GM21529 (cell line): ENCODE data around the gene PALMD.

Source experiments
- ATAC-seq: cut with Tn5 transposase; IDR thresholded peaks from one replicate; pipeline ENCODE4 v1.9.1; 2021; ENCODE audit not compliant: unreplicated experiment

Gene PALMD, protein sequence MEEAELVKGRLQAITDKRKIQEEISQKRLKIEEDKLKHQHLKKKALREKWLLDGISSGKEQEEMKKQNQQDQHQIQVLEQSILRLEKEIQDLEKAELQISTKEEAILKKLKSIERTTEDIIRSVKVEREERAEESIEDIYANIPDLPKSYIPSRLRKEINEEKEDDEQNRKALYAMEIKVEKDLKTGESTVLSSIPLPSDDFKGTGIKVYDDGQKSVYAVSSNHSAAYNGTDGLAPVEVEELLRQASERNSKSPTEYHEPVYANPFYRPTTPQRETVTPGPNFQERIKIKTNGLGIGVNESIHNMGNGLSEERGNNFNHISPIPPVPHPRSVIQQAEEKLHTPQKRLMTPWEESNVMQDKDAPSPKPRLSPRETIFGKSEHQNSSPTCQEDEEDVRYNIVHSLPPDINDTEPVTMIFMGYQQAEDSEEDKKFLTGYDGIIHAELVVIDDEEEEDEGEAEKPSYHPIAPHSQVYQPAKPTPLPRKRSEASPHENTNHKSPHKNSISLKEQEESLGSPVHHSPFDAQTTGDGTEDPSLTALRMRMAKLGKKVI

DNA sequence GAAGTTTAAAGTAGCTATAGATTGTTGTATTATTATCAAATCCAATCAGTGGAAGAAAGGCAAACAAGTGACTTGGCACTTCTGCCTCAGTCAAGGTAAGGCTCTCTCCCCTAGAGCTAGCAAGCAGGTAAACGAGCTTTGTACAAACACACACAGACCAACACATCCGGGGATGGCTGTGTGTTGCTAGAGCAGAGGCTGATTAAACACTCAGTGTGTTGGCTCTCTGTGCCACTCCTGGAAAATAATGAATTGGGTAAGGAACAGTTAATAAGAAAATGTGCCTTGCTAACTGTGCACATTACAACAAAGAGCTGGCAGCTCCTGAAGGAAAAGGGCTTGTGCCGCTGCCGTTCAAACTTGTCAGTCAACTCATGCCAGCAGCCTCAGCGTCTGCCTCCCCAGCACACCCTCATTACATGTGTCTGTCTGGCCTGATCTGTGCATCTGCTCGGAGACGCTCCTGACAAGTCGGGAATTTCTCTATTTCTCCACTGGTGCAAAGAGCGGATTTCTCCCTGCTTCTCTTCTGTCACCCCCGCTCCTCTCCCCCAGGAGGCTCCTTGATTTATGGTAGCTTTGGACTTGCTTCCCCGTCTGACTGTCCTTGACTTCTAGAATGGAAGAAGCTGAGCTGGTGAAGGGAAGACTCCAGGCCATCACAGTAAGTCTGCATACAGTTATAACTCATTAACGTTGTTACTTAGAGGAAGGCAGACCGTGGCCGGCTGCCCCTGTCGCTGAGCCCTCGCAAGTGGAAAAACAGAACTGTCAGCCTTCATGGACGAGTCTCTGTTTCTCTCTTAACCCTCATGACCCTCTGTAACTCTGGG is at the start of gene PALMD:
TSS of gene PALMD (plus strand) at position 415 of the 833 bp plus-strand sequence. CDS start at position 620, 205 bp downstream.
- ATAC-seq = no peak

DNA sequence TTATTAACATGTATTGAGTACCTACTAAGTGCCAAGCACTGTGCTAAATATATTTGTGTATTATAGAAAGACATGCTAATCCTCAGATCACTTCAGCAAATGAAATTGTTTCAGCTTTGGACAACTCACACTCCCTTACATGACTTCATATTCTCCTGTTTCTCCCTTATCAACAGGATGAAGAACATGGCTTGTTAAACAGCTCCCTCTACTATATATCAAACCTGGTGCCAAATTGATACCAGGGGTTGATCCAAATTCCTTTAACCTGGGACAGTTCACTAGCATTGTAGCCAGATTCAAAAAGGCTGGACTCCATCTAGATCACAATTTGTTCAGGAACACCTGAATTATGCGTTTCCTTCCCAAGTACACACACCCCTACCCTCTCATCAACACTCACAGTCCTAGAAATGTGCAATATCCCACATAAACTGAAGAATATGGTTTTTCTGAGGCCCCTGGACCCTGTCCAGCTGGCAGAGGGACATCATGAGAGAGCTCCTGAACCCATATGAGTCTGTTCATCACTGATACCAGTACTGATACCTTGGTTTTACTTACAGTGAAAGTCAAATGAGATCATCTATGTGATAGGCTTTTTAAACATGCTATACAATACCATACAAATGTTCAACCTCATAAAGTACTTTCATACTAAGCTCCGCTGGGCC is 47.0 kb upstream of the PALMD start:
- no peak for ATAC-seq

DNA sequence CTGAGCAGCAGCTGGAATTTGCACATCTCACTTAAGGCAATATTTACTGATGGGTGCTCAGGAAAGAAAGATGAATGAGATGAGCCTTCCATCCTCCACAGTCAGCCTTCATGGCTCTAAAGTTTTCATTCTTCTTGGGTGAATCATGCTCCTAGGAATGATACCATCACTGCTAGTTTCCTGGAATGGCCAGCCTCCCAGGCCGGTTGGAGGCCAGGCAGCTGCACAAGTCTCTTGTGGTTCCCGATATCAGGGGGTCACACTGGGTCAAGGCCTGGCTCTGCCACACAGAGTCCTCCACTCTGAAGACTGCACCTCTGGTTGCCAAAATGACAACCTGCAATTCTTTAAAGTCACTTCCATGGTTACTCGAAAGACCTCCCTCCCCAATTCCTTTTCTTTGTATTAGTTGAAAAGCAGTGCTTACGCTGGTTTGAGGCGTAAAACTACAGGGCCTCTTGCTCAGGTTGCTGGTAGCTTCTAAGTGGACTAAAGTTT is 46.2 kb upstream of the PALMD start:
- no peak for ATAC-seq

DNA sequence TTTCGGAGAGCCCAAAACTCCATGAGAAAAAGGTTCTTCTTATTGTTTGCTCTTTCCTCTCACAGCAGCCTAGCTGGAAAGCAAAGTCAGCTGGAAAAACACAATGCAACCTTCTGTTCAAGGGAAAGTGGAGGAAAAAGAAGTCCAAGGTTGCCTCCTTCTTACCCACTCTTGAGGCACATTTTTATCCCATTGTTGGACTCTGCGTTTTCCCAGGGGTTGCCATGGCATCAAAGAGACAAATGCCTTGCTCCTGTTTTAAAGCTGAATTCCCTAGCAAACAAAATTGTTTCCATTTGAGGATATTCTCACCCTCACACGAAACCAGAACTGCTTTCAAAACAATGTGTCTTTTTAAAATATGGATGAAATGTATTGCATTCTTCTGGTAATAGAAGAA is 45.1 kb upstream of the PALMD start:
- no peak for ATAC-seq

DNA sequence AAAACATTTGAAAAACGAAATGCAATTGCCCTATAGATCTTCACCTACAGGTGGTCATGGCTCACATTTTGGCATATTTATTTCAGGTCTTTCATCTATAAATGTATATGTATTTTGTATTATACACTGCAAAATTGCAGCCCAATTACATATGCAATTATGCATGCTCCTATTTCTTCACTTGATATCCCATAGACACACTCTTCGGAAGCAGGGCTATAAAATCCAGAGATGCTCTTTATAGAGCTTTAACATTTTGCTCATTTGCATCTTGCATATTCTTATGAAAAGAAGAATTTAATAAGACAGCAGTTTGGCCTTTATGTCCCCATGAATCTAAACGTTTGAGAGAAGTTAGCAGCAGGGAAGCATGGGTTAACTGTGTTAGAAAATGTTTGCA is 44.7 kb upstream of the PALMD start:
- no peak for ATAC-seq

DNA sequence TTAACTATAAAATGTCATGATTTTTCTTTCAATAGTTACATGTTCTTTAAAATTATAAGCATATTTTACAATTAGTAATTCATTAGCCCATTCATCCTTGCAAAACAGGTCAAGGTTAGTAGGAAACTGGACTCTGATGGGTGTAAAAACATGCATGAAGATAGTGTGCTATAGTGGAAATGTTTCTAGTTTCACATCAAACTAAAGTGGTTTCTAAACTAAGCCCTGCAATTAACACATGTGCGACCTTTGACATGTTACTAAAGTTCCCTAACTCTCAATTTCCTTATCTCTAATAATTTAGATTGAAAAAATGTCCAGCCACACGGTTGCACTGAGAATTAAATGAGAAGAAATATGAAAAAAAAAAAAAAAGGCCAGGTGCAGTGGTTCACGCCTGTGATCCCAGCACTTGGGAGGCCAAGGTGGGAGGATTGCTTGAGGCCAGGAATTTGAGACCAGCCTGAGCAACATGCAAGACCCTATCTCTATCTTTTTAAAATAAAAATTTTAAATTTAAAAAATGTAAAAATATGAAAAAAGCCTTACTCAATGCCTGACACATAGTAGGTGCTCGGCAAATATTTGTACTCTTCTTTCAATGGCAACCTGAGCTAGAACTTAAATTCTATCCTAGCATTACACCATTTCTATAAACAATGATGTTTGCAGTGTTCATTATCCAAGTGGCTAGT is 44.1 kb upstream of the PALMD start:
- no peak for ATAC-seq

DNA sequence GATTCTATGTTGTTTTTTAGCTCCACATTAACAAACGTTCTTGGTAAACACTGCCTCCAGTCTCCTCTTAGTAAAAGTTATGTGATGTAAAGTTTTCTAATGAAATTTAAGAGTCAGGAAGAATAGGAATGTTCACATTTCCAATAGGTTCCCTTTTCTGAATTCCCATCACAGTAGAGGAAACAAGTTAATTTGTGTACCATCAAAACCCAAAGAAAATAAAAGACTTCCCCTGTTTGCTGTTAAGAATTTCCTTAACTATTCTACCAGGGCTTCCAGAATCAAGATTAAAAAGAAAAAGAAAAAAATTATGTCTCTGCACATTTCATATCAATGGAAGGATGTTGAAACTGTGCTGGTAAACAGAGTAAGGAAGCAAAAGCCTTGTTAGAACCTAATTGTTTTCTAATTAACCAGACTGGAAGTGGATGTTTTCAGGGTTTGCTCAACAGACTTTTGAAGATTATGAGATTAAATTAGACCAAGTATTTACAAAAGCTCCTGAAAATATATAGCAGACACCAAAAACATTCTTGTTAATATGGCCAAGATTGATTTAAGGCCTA is 43.4 kb upstream of the PALMD start:
- ATAC-seq = no peak

DNA sequence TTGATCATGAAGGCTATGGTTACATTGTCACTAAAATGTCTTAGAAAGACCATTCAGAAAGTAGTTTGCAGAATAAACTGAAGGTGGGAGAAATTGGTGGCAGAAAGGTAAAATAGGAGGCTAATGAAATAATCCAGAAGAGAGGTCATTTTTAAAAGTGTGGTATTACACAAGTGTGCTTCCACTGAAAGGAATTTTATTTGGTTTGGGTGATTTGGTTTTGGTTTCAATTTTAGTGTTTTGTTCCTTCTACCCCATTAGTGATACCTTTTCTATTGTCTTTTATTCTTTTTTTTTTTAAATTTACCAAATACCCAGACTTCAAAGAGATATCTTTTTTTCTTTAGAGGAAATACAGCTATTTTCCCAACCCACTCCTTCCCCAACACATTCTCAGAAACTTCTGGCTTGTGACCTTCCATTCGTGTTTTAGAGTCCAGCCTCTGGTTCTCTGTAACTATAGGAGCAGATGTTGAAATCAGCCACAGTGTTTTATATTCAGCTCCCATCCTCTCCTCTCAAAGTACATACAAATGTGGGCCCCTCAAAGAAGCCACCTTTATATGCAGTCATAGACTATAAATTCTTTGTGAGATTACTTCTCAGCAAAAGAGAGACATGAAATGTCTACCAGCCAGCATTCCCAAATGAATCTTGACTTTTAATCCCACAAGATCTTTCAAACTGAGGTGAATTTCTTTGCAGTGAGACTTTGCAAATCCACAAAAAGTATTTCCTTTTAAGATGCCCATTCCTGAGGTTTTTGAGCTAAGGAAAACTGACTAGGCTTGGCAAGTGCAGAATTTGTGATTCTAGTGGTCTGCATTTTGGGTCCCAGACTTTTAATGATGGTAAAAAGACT is 42.0 kb upstream of the PALMD start:
- ATAC-seq = no peak

DNA sequence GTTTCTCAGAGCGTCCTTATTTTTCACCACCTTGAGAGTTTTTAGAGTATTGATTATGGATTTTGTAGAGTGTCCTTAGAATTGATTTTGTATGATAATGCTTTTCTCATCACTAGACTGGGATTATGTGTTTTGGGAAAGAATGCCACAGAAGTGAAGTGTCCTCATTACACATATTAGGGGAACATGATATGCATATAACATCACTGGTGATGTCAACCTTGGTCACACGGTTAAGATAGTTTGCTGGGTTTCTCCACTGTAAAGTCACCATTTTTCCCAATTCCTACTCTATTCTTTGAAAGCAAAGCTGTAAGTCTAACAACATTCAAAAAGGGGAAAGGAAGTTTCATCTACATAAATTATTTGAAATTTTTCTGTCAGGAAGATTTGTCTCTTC is 39.6 kb upstream of the PALMD start:
- ATAC-seq = no peak

DNA sequence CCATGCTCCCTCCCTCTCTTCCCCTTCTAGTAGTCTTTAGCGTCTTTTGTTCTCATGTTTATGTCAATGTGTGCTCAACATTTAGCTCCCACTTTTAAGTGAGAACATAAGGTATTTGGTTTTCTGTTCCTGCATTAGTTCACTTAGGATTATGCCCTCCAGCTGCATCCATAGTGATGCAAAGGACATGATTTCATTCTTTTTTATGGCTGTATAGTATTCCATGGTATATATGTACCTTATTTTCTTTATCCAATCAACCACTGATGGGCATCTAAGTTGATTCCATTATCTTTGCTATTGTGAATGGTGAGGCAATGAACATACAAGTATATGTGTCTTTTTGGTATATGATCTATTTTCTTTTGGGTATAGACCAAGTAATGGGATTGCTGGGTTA is 38.3 kb upstream of the PALMD start:
- ATAC-seq = no peak

DNA sequence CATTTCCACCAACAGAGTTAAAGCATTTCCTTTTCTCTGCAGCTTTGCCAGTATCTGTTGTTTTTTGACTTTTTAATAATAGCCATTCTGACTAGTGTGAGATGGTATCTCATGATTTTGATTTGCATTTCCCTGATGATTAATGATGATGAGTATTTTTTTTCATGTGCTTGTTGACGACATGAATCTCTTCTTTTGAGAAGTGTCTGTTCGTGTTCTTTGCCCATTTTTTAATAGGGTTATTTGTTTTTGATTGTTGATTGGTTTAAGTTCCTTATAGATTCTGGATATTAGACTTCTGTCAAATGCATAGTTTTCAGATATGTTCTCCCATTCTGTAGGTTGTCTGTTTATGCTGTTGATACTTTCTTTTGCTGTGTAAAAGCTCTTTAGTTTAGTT is 37.9 kb upstream of the PALMD start:
- no peak for ATAC-seq

DNA sequence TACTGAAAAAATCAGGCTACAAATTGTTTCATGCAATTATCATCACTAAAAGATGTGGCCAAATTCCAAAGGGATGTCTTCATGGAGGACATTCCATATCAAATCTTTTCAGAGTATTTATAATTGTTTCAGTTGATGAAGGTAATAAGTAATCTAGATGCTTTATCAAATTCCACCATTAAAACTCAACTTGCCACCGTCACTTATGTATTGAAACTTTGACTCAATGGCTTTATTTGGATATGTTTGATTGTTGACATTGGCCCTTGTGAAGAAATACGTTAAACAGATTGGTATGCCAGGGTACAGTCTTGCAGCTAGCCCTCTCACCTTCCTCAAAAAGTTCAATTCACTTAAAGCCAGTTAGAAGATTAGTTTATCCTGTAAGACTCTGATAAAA is 32.2 kb upstream of the PALMD start:
- ATAC-seq = no peak

DNA sequence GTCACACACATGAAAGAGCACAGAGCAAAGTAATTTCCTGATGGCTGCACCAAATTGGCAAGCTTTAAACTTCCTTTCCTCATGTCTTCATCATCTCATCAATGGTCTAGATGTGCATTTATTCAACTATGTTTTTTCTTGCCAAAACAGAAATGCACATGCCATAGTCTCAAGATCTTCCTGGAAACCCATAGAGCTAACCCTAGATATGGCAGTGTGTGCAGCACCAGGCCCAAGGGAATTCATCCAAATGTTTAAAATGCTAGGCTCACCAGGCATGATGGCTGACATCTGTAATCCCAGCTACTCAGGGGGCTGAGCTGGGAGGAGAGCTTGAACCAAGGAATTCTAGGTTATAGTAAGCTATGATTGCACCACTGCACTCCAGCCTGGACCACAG is 31.2 kb upstream of the PALMD start:
- ATAC-seq = no peak

DNA sequence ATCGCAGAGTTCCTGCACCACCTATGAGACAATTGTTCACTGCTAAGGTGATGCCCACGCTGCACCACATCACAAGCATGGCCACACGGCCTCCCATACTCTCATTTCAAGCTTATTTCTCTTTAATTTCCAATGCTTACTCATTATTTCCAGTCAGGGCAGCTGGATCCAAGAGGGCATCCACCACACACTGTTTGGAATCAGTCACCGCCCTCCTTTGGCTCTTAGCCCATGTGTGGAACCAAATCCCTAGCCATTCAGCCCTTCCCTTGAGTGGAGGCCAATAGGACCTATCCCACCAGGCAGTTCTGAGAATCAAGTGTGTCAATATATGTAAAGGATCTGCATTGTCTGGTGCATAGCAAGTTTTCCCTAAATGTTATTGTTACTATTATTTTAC is 26.3 kb upstream of the PALMD start:
- ATAC-seq = no peak

DNA sequence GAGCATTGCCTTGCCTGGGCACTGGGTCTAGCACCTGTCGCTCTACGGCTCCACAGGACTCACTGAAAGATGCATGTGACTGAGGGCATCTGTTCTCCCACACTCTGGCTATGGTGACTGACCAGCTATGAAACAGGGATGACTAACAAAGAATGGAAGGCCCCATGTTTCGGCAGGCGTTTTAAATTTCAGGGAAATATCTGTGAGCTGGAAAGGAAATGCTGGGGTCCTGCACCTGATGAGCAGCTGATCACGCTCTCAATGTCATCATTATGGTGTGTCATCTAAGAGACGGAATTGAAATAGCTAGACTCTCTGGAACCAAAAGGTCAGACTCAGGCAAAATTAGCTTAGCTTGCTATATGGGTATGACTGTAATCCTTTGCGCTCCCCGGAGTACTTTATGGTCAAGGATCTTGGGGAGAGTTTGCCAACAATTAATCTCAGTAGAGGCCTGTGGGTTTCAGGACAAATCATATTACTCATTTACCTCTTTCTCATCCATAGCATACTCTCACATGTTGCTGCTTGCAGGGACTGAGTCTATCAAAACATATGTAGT is 24.5 kb upstream of the PALMD start:
- ATAC-seq = no peak

DNA sequence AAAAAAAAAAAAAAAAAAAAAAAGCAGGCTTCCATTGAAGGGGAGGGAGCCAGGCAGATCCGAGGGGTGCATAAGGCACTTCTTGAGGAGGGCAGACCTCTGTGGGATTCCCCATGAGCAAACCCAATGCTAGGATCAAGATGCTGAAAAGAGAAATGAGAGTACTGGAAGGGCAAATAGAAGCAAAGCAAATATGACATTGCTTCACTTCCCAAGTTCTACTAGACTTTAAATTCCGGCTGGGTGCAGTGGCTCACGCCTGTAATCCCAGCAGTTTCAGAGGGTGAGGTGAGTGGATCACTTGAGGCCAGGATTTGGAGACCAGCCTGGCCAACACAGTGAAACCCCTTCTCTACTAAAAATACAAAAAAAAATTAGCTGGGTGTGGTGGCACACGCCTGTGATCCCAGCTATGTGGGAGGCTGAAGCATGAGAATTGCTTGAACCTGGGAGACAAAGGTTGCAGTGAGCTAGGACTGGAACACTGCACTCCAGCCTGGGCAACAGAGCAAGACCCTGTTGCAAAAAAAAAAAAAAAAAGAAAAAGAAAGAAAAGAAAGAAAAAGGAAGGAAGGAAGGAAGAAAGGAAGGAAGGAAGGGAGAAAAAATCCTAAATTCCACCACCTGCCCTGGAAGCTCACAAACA is 23.1 kb upstream of the PALMD start:
- no peak for ATAC-seq

DNA sequence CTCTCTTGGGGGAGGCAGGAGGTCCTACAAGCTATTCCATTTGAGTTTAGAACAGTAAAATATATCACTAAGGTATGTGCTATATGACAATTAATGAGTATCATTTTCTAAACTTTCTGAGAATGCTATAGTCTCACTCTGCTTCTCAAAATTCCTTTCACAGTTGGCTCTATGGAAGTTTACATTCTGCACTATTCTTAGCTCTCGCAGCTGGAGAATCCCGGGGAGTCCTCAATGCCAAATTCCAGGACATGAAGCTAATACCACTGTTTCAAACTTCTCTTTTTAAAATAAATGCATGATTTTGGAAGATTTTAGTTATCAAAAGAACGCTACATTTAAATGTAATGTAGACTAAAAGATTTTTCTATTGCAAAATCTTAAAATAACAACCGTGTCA is 22.4 kb upstream of the PALMD start:
- no peak for ATAC-seq

DNA sequence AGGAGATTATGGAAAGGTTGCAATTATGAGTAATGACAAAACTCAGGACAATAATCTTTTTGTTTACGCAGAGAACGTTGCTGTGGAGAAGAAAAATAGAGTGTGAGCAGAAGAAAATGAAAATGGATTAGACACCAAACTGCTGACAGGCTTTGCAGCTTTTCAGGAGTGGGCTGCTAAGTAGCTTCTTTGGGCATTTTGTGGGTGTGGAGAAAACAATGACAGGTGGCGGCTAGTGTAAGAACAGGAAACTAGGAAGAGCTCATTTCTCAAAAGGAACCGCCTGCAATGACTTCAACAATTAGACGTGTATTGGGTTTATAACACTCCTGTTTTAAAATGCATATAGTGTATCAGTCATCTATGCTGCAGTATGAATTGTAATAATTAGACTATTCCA is 18.3 kb upstream of the PALMD start:
- no peak for ATAC-seq

DNA sequence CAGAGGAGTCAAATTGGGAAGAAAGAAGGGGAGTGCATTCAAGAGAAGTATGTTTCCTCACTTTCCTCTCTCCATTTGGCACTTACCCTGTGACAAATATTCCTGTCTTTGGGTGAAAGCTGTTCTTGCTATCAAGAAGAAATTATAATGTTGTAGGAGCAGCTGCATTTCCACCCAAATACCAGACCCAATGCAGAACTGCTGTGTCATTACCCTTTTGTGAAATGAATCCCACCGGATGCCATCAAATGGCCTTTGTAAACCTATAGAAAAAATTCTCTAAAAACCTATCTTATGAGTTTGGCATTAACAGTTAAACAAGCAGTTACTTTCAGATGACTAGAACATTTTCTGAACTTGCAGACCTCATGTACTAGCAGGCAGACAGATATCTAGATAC is 16.7 kb upstream of the PALMD start:
- no peak for ATAC-seq
